Sciatic nerve (tissue), 2 donors: ENCODE measurements around the gene OR6F1. TPM values are rescaled to one million over a fixed set of nuclear protein-coding genes. Genes with fewer than 3 reads are reported as not detected.
A peak's percentile ranks its signal among the peaks of the same experiment; 100 is the strongest.
"Not testable (repeated sequence)": the region's sequence is repeated elsewhere in the genome, so short reads cannot be mapped to it uniquely, and the experiment has no call there.

Source experiments
- ATAC-seq: fragments of 200-7000 bp; cut with Tn5 transposase; one replicate; pipeline ENCODE4 v1.9.1; 2020; ENCODE audit warnings: mild to moderate bottlenecking, moderate library complexity
- DNase-seq: peaks from one replicate; pipeline ENCODE4 v3.0.0-alpha.2; 2020; ENCODE audit warnings: low spot score
- intact Hi-C: fragments of 100-400 bp; cut with DNase I; formaldehyde crosslinking; loops from one replicate; pipeline ENCODE4 v1.14.2; 2022
- total RNA-seq: library from RNA; stranded (reverse); fragmentation: NEBNext Ultra II Directional; extraction: Animal tissue kit (Norgen Biotek cat#: 25700); gene quantifications from one replicate; pipeline ENCODE4 v1.2.1, GENCODE V29; 2021
- donor health status: DM: no; HTN: no; CAD: no.
- donor health status: DM: no; HTN: no; CAD: no.

OR6F1 gene
- not detected for total RNA-seq

GRCh38 chr1:247716546-247716945, at the start of gene OR6F1:
Gene OR6F1, minus strand, starts transcription at chr1:247716646. Its CDS starts 3,891 bp downstream, at chr1:247712755.
- ATAC-seq: no peak

DNA sequence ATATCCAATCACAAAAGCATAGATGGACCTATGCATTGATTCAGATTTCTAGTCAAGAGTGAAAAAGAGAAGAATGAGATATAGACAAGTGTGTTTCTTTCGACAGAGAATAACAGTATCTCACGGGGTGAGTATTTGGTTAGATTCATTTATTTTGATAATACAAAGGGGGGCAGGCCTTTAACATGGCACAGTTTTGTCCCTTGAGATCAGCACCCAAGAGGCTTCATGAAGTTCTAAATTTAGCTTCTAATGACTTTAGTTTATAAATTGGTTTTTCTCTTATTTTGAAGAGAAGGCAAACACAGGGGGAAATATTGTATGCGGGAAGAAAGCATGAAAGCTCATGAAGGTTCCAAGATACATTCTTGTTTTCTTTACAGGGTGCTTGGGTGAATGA, 44.0 kb upstream of the OR6F1 start, which contains the start of gene OR1C1:
Gene OR1C1 (minus strand): TSS at position 101 of the 400 bp plus-strand sequence. CDS start 2,150 bp downstream, outside the sequence.
- ATAC-seq: no peak
- DNase-seq: no peak
- intact Hi-C loops: no loop called here

More at GRCh38 chr1:247716546-247716945, at the start of gene OR6F1:
- DNase-seq: no peak
- intact Hi-C loops: no loop called here

DNA sequence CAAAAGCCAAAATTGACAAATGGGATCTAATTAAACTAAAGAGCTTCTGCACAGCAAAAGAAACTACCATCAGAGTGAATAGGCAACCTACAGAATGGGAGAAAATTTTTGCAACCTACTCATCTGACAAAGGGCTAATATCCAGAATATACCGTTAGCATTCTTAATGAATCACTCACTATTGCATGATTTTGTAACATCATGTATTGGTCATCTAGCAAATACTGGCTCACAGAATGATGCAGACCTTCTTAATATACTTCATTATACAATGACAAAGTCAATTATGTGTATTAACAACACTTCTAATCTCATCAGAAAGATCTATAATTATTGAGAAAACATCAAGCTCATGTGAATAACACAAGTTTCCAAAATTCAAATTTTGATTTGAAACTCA, 37.9 kb upstream of the OR6F1 start:
- DNase-seq, intact Hi-C loops, ATAC-seq: not testable (repeated sequence)

DNA sequence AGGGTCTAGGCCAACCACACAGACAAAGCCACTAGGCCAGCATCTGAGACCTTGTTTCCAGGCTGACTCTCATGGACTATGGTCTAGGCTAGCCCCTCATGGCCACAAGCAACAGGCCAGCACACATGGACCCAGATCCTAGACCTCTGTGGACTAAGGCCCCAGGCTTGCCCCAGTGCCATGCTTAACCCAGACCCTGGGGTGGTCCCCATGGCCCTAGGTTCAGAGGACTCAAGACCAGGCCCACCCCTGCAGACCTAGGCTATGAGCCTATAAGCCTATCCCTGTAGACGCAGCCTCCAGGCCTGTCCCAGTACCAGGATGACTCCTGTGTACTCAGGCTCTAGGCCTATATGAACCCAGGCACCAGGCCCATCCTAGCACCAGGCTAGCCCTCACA, 33.4 kb upstream of the OR6F1 start:
- ATAC-seq: peak; percentile 15
- intact Hi-C loops: no loop called here
- DNase-seq: no peak

DNA sequence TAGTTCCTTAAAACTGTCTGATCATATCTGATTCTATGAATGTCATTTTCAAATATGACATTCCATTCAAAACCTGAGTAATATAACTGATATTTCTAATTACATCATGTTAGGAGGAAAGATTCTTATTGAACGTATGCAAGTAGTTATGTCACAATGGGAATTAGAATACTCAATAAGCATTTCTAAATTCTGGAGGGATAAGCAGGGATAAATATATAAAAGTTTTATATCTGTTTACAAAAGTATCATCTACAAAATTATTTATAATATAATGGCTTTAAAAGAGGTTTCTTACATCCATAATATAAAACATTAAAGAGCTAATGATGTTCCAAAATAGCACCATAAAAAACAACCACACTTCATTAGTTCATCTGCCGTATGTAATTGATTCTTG, 31.6 kb upstream of the OR6F1 start, which contains the start of gene OR14A2:
Gene OR14A2 (minus strand): TSS at position 101 of the 400 bp plus-strand sequence.
- DNase-seq (no peak), ATAC-seq (no peak)
- intact Hi-C loops: no loop called here

GRCh38 chr1:247747616-247748015, 31.2 kb upstream of the OR6F1 start:
- intact Hi-C loops: no loop called here
- no peak for ATAC-seq
- no peak for DNase-seq

- ATAC-seq (no peak), DNase-seq (no peak)
- intact Hi-C loops: no loop called here
These were observed 30.0 kb upstream of the OR6F1 start for GRCh38 chr1:247746391-247746935.

DNA sequence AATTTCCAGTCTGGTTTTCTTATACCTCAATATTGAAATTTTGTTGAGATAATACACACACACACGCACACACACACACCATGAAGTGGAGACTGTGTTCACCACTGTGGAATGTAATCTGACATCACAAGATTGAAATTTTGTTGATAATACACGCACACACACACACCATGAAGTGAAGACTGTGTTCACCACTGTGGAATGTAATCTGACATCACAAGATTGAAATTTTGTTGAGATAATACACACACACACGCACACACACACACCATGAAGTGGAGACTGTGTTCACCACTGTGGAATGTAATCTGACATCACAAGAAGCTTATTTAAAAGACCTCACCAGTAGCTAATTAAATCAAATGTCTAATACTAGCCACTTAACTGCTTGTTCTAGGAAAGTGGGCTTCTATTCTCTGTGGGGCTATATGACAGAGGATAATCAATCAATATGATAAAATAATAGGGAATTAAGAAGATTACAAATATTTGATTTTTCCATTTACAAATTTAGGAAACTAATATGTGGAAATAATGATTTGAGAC, 25.8 kb upstream of the OR6F1 start:
- intact Hi-C loops, ATAC-seq, DNase-seq: not testable (repeated sequence)

GRCh38 chr1:247741756-247742155, 25.3 kb upstream of the OR6F1 start:
- intact Hi-C loops: no loop called here
- ATAC-seq (no peak), DNase-seq (no peak)

DNA sequence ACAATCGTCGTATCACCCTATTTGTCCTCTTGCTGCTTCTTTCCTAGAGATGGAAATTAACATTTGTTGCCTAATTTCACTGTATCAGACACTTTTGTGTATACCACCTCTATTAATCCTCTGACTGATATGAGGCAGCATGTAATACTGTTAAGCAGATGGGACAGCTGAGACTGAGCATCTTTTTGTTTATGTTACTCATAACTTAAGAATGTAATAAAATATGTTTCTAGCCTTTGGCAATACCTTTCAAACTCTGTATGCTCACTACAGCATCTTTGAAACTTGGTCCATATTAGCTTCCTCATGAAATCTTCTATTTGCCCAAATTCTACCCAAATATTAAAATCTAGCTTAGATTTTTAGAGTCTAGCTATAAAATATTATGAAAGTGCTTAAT, 24.3 kb upstream of the OR6F1 start:
- no peak for ATAC-seq
- intact Hi-C loops: no loop called here
- DNase-seq: no peak

GRCh38 chr1:247738315-247738714, 21.9 kb upstream of the OR6F1 start, which contains the start of gene OR14K1:
Gene OR14K1, plus strand, starts transcription at chr1:247738615. Its CDS starts 0 bp downstream, at chr1:247738615.
- intact Hi-C loops: no loop called here
- no peak for DNase-seq
- no peak for ATAC-seq

- intact Hi-C loops: no loop called here
- ATAC-seq: no peak
- no peak for DNase-seq
These were observed 4.8 kb upstream of the OR6F1 start for GRCh38 chr1:247721222-247721621.

DNA sequence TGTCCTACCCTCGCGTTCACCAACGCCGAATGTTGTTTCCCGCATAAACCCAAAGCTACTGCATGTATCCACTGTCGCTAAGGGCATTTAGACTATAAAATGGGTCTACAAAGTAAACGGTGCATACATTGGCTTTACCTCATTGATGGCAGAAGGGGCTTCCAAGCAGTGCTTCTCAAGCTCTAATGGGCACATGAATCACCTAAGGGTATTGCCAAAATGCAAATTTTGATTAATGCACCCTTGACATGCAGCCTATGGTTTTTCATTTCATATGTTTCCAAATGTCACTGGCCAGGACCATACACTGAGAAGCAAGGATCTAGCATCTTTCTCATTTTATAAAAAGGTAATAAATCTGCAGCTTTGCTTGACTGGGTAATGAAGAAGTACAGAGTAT, 2.7 kb downstream of the OR6F1 start:
- ATAC-seq: no peak
- no peak for DNase-seq
- intact Hi-C loops: no loop called here

DNA sequence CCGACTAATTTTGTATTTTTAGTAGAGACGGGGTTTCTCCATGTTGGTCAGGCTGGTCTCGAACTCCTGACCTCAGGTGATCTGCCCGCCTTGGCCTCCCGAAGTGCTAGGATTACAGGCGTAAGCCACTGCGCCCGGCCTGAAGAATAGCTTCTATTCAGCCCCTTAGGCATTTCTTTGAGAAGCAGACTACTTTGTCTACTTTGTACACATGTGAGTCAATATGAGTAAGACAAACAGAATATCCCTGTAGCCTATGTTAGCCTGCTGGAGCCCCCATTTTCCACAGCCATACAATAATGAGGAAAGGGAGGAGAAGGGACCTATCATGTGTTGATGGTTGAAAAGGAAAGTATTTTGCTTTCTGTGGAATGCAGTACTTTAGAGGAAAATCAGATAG, 5.8 kb downstream of the OR6F1 start:
- intact Hi-C loops, DNase-seq, ATAC-seq: not testable (repeated sequence)

- ATAC-seq (no peak), DNase-seq (no peak)
- intact Hi-C loops: no loop called here
These were observed 15.1 kb downstream of the OR6F1 start for GRCh38 chr1:247701338-247701737.

GRCh38 chr1:247681288-247681897, 35.1 kb downstream of the OR6F1 start:
- ATAC-seq (no peak), DNase-seq (no peak)
- intact Hi-C loops: no loop called here

GRCh38 chr1:247680171-247680570, 36.3 kb downstream of the OR6F1 start:
- intact Hi-C loops: no loop called here
- ATAC-seq (no peak), DNase-seq (no peak)

DNA sequence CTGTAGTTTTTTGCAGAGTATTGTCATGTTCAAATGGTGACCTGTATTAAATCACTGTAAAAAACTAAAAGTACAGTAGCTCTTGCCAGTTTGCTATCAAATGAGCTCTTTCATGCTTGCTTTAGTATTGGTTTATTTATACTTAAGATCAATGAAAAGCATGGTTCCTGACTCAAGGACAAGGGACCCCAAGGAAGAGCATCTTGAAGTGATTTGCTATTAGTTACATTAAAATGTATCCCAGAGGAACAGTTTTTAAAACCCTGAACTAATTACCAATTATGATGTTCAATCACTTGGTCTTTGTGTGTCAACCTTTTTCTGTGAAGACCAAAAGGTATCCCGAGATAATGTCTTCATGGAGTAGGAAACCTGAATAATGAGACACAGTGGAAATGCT, 36.8 kb downstream of the OR6F1 start, which contains the start of gene OR13G1:
Gene OR13G1 (minus strand): TSS at position 101 of the 400 bp plus-strand sequence. CDS start 6,698 bp downstream, outside the sequence.
- intact Hi-C loops: no loop called here
- ATAC-seq (no peak), DNase-seq (no peak)

DNA sequence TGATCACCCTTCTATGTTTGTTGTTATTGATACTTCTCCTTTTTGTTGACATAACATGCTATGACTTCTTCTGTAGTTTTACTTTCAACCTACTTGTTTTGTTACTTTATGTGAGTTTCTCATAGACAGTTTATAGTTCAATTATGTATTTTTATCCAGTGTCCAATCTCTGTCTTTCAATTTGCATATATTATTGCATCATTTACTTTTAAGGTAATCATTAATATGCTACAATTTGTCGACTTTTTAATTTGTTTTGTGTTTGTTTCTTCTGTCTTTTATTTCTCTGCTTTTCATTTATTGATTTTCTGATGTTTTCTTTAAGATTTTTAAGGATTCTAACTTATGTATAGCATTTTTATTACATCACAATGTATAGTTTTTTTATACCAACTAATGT, 47.2 kb downstream of the OR6F1 start:
- no peak for ATAC-seq
- intact Hi-C loops: no loop called here
- no peak for DNase-seq
